WTC11 (cell line): Measurements from ENCODE around the gene VTI1B. TPM values are rescaled to one million over a fixed set of nuclear protein-coding genes. Genes with fewer than 3 reads are reported as not detected.

Experiments
- AR ChIP-seq: fragments of 250-450 bp; sonication (Bioruptor Pico); IDR thresholded peaks from 2 replicates; pipeline ENCODE4 v1.9.0; 2021; ENCODE audit warnings: mild to moderate bottlenecking
- ETV6 ChIP-seq: sonication (generic); formaldehyde crosslinking; IDR thresholded peaks from 2 replicates; pipeline ENCODE4 v1.8.1; 2022; ENCODE audit warnings: mild to moderate bottlenecking, missing genetic modification reagents
- FOXJ3 ChIP-seq: sonication (generic); formaldehyde crosslinking; IDR thresholded peaks from 2 replicates; pipeline ENCODE4 v1.9.0; 2021; ENCODE audit warnings: missing genetic modification reagents, mild to moderate bottlenecking, borderline replicate concordance
- GABPB1 ChIP-seq: sonication (generic); formaldehyde crosslinking; IDR thresholded peaks from 2 replicates; pipeline ENCODE4 v1.8.1; 2023; ENCODE audit warnings: mild to moderate bottlenecking, missing genetic modification reagents
- JAZF1 ChIP-seq: fragments of 250-450 bp; sonication (Bioruptor Pico); IDR thresholded peaks from 2 replicates; pipeline ENCODE4 v1.9.0; 2021; ENCODE audit warnings: moderate library complexity, mild to moderate bottlenecking, inconsistent platforms
- MXD4 ChIP-seq: fragments of 250-450 bp; sonication (Bioruptor Pico); IDR thresholded peaks from 2 replicates; pipeline ENCODE4 v1.8.0; 2021; ENCODE audit warnings: mild to moderate bottlenecking, moderate library complexity, borderline replicate concordance
- NFATC4 ChIP-seq: fragments of 250-450 bp; sonication (Bioruptor Pico); IDR thresholded peaks from 2 replicates; pipeline ENCODE4 v1.9.0; 2021; ENCODE audit warnings: mild to moderate bottlenecking
- SMAD3 ChIP-seq: sonication (generic); formaldehyde crosslinking; IDR thresholded peaks from 2 replicates; pipeline ENCODE4 v1.8.0; 2022; ENCODE audit warnings: missing genetic modification reagents, mild to moderate bottlenecking, borderline replicate concordance
- STAT6 ChIP-seq: sonication (generic); formaldehyde crosslinking; conservative IDR thresholded peaks from 2 replicates; pipeline ENCODE4 v1.8.1; 2023; ENCODE audit warnings: mild to moderate bottlenecking, low read depth, missing genetic modification reagents, moderate library complexity
- TCF7 ChIP-seq: sonication (generic); formaldehyde crosslinking; IDR thresholded peaks from 2 replicates; pipeline ENCODE4 v1.8.0; 2022; ENCODE audit warnings: mild to moderate bottlenecking, low read depth, missing genetic modification reagents, moderate library complexity
- USF2 ChIP-seq: sonication (generic); formaldehyde crosslinking; IDR thresholded peaks from 2 replicates; pipeline ENCODE4 v1.8.1; 2023; ENCODE audit warnings: mild to moderate bottlenecking, missing genetic modification reagents, moderate library complexity
- ZBTB21 ChIP-seq: sonication (generic); formaldehyde crosslinking; IDR thresholded peaks from 2 replicates; pipeline ENCODE4 v1.8.1; 2023; ENCODE audit warnings: mild to moderate bottlenecking, missing genetic modification reagents, borderline replicate concordance
- ZNF219 ChIP-seq: sonication (generic); formaldehyde crosslinking; IDR thresholded peaks from 2 replicates; pipeline ENCODE4 v1.8.0; 2023; ENCODE audit warnings: missing genetic modification reagents, mild to moderate bottlenecking, borderline replicate concordance
- ZNF232 ChIP-seq: sonication (generic); formaldehyde crosslinking; IDR thresholded peaks from 2 replicates; pipeline ENCODE4 v1.8.0; 2022; ENCODE audit warnings: mild to moderate bottlenecking, missing genetic modification reagents
- ZSCAN18 ChIP-seq: fragments of 250-450 bp; sonication (Bioruptor Pico); IDR thresholded peaks from 2 replicates; pipeline ENCODE4 v2.1.2; 2022; ENCODE audit warnings: mild to moderate bottlenecking, moderate library complexity
- total RNA-seq: library from RNA; stranded (reverse); gene quantifications from 3 replicates; pipeline ENCODE4 v1.2.3, GENCODE V29; 2021
- TF ChIP-seq, protein P1 (sequence below): sonication (generic); formaldehyde crosslinking; IDR thresholded peaks from 2 replicates; pipeline ENCODE4 v1.8.1; 2022; ENCODE audit warnings: mild to moderate bottlenecking, moderate library complexity, missing genetic modification reagents
- TF ChIP-seq, protein P2 (sequence below): fragments of 250-450 bp; sonication (Bioruptor Pico); IDR thresholded peaks from 2 replicates; pipeline ENCODE4 v1.8.0; 2021; ENCODE audit warnings: mild to moderate bottlenecking
- TF ChIP-seq, protein P3 (sequence below): sonication (generic); formaldehyde crosslinking; IDR thresholded peaks from 2 replicates; pipeline ENCODE4 v1.8.0; 2022; ENCODE audit warnings: mild to moderate bottlenecking, missing genetic modification reagents
- TF ChIP-seq, protein P4 (sequence below): sonication (generic); formaldehyde crosslinking; IDR thresholded peaks from 2 replicates; pipeline ENCODE4 v1.8.1; 2022; ENCODE audit warnings: low read depth, missing genetic modification reagents, borderline replicate concordance
- TF ChIP-seq, protein P5 (sequence below): sonication (generic); formaldehyde crosslinking; IDR thresholded peaks from 2 replicates; pipeline ENCODE4 v1.8.1; 2022; ENCODE audit warnings: low read depth, mild to moderate bottlenecking, moderate library complexity, missing genetic modification reagents, borderline replicate concordance
- TF ChIP-seq, protein P6 (sequence below): fragments of 250-450 bp; sonication (Bioruptor Pico); conservative IDR thresholded peaks from 2 replicates; pipeline ENCODE4 v1.9.0; 2021; ENCODE audit warnings: mild to moderate bottlenecking

The VTI1B gene
- total RNA-seq, 1 experiment from 2014 or later, result 108 TPM

DNA sequence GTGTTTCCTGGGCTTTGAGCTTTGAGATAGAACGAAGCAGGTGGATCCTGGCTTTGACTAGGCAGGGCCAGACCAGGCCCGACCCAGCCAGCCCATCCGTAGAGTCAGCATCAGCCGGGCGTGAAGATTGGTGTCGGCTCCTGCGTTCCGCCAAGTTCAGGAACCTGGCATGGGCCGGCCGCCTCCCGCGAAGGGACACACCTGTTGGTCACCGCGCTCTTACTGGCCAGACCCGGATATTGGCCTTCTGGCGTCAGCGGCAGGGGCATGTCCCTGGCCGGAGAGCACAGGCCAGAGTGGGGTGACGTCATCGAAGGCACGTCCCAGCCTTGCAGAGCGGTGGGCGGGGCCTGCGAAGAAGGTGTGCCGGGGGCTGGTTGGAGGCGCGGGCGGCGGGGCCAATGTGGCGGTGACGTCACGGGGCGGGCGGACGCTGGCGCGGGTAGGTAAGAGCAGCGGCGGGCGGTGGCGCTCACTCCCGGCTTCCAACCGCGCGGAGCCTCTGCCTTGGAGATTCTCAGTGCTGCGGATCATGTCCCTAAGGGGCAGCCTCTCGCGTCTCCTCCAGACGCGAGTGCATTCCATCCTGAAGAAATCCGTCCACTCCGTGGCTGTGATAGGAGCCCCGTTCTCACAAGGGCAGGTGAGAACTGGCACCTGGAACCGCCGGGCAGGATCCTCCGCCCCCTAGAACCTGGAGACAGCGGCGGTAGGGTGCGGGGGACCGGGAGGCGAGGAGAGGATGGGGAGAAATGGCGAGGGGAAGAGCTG, 54.8 kb downstream of the VTI1B start, which contains the start of gene ARG2 (continued):
- TF ChIP-seq, protein P1, sequence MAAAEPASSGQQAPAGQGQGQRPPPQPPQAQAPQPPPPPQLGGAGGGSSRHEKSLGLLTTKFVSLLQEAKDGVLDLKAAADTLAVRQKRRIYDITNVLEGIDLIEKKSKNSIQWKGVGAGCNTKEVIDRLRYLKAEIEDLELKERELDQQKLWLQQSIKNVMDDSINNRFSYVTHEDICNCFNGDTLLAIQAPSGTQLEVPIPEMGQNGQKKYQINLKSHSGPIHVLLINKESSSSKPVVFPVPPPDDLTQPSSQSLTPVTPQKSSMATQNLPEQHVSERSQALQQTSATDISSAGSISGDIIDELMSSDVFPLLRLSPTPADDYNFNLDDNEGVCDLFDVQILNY, result peak; percentile 78; the same call in 1 of the 2 replicates
- TF ChIP-seq ZNF219 (CRISPR knock-in tag), result no peak
- TF ChIP-seq SMAD3 (CRISPR knock-in tag), result peak; percentile 75; the same call in 1 of the 2 replicates
- TF ChIP-seq, protein P2, sequence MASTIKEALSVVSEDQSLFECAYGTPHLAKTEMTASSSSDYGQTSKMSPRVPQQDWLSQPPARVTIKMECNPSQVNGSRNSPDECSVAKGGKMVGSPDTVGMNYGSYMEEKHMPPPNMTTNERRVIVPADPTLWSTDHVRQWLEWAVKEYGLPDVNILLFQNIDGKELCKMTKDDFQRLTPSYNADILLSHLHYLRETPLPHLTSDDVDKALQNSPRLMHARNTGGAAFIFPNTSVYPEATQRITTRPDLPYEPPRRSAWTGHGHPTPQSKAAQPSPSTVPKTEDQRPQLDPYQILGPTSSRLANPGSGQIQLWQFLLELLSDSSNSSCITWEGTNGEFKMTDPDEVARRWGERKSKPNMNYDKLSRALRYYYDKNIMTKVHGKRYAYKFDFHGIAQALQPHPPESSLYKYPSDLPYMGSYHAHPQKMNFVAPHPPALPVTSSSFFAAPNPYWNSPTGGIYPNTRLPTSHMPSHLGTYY (CRISPR knock-in tag), result no peak
- peak; percentile 81 for TF ChIP-seq GABPB1 (CRISPR knock-in tag)
- TF ChIP-seq AR (CRISPR knock-in tag), result no peak
- TF ChIP-seq MXD4 (CRISPR knock-in tag), result no peak
- no peak for TF ChIP-seq NFATC4
- peak; percentile 59; the same call in 1 of the 2 replicates for TF ChIP-seq ZNF232 (CRISPR knock-in tag)
- no peak for TF ChIP-seq ZSCAN18 (CRISPR knock-in tag)
- TF ChIP-seq, protein P3, sequence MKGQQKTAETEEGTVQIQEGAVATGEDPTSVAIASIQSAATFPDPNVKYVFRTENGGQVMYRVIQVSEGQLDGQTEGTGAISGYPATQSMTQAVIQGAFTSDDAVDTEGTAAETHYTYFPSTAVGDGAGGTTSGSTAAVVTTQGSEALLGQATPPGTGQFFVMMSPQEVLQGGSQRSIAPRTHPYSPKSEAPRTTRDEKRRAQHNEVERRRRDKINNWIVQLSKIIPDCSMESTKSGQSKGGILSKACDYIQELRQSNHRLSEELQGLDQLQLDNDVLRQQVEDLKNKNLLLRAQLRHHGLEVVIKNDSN, result peak; percentile 36; the same call in 1 of the 2 replicates
- peak; percentile 88; the same call in 1 of the 2 replicates for TF ChIP-seq ETV6
- TF ChIP-seq USF2 (CRISPR knock-in tag), result no peak; the same call in 1 of the 2 replicates
- TF ChIP-seq, protein P4, sequence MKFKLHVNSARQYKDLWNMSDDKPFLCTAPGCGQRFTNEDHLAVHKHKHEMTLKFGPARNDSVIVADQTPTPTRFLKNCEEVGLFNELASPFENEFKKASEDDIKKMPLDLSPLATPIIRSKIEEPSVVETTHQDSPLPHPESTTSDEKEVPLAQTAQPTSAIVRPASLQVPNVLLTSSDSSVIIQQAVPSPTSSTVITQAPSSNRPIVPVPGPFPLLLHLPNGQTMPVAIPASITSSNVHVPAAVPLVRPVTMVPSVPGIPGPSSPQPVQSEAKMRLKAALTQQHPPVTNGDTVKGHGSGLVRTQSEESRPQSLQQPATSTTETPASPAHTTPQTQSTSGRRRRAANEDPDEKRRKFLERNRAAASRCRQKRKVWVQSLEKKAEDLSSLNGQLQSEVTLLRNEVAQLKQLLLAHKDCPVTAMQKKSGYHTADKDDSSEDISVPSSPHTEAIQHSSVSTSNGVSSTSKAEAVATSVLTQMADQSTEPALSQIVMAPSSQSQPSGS (CRISPR knock-in tag), result peak; percentile 80; the same call in 1 of the 2 replicates
- TF ChIP-seq STAT6 (CRISPR knock-in tag), result no peak
- TF ChIP-seq ZBTB21 (CRISPR knock-in tag), result peak; percentile 100
- TF ChIP-seq JAZF1 (CRISPR knock-in tag), result no peak
- TF ChIP-seq TCF7 (CRISPR knock-in tag), result no peak
- TF ChIP-seq, protein P5, sequence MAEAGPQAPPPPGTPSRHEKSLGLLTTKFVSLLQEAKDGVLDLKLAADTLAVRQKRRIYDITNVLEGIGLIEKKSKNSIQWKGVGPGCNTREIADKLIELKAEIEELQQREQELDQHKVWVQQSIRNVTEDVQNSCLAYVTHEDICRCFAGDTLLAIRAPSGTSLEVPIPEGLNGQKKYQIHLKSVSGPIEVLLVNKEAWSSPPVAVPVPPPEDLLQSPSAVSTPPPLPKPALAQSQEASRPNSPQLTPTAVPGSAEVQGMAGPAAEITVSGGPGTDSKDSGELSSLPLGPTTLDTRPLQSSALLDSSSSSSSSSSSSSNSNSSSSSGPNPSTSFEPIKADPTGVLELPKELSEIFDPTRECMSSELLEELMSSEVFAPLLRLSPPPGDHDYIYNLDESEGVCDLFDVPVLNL (CRISPR knock-in tag), result no peak
- no peak for TF ChIP-seq FOXJ3 (CRISPR knock-in tag)
- TF ChIP-seq, protein P6, sequence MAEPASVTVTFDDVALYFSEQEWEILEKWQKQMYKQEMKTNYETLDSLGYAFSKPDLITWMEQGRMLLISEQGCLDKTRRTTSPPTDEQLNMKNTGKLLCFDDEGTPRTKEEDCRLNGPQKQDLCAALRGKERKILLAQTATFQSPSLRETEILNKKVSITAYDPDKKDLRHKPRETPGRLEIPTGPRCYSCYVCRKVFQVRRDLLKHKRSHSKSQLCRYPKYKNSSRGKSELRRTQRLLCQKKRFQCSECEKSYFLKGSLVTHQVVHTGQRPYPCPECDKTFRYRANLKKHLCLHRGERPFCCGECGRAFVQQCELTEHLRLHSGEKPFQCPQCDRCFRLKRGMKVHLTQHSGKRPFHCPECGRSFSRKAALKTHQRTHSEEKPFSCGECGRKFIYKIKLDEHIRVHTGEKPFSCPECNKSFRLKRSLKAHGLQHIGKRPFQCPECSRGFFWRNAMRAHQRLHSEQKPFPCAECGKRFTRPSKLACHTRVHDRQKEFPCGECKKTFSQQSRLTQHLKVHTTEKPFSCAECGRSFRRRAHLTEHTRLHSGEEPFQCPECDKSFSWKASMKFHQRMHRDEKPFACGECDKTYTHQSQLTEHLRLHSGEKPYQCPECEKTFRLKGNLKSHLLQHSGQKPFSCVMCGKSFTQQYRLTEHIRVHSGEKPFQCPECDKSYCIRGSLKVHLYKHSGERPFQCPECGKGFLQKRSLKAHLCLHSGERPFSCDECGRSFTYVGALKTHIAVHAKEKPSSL (CRISPR knock-in tag), result no peak
